GM19238 (cell line): ENCODE data around the gene AICDA.
"Not testable (repeated sequence)": the region's sequence is repeated elsewhere in the genome, so short reads cannot be mapped to it uniquely, and the experiment has no call there.

Experiments
- DNase-seq: peaks from one replicate; pipeline ENCODE4 v3.0.0; 2011; ENCODE audit warnings: low spot score; ENCODE audit not compliant: insufficient read length

AICDA gene

GRCh38 chr12:8612629-8613028 lies at the start of gene AICDA:
TSS of gene AICDA (minus strand) at chr12:8612859. CDS start at chr12:8612767, 92 bp downstream.
- DNase-seq, result no peak

DNA sequence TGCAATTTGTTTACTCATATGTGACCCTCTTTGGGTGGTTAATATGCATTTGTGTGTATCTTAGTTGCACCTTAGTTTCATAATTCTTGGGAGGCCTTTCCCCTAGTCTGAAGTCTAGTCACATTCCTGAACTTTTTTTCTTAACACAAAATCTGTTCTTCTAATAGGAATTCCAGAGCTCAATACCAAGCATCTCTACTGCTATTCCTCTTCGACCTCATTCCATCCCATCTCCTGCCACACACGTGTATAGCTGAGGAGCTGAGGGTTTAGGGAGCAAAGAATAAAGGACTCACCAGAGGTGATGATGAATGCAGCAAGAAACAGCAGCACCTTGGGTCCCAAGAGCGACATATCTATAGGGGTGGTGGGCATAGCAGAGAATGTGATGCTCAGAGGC lies 49.1 kb upstream of the AICDA start:
- DNase-seq, result no peak

- DNase-seq, result no peak
Measured at GRCh38 chr12:8661016-8661415, 48.4 kb upstream of the AICDA start.

DNA sequence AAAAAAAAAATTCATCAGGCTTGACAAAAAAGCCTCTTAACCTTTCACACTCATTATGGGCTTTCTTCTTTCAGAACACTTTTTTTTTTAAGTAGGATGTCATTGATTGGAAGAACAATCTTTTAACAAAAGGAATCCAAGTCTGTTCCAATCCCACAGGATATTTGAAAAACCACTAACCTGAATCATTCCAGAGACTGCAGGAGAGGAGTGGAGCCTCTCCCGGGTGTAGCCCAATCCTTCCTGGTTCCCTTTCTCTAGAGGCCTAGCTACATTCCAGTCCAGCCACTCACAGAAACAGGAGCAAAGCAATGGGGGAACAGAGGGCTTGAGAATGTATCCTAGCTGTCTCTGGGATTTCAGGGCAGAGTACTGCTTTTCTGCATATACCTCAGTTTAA lies 45.7 kb upstream of the AICDA start:
- no peak for DNase-seq

- DNase-seq, result no peak
Measured at GRCh38 chr12:8655421-8655820, 42.8 kb upstream of the AICDA start.

DNA sequence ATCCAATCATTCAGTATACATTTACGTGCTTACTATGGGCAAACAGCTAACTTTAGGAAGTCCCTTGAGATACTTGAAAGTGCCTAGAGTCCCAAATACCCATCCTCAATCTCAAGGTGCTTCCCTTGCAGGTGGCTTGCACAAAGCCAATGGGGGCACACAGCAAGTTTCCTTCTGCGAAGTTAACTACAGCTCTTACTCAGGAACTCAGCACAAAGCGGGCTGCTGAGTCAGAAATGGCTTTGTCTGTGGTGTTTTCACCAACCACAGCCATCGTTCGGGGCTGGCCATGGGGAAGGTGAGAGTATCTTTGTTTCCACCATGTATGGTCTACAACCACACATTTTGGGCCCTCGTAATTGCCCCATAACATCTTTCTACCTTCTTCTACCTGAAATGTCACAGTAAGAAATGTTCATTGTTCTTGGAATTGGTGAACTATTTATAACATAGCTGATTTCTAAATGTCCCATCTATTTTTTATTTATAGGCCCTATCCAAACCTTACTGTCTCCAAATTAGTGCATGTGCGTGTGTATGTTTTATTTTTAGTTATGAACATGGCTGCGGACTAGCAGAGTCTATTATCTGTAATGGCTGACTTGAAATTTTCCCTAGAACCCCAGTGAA lies 36.0 kb upstream of the AICDA start:
- peak; percentile 60 for DNase-seq

DNA sequence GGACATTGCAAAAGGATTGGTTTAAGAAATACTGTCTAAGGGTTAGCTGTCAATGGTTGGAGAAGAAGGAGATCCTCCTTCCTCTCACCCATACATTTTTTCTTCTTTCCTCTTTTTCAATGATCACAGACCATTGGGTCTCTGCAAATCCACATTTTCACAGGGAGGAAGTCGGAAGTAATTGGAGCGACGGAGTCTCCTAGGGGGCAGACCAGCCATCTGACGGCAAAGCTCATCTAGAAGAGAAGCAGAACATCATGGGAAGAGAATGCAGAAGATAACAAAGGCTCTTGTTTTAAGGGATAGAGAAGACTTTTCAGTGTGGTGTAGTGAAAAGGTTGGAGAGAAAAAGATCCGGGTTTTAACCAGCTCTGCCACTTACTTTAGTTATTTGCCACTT lies 35.3 kb upstream of the AICDA start:
- DNase-seq, result no peak

GRCh38 chr12:8644345-8645248 lies 31.9 kb upstream of the AICDA start:
- DNase-seq, result no peak

GRCh38 chr12:8642775-8643174 lies 30.1 kb upstream of the AICDA start:
- DNase-seq, result no peak

DNA sequence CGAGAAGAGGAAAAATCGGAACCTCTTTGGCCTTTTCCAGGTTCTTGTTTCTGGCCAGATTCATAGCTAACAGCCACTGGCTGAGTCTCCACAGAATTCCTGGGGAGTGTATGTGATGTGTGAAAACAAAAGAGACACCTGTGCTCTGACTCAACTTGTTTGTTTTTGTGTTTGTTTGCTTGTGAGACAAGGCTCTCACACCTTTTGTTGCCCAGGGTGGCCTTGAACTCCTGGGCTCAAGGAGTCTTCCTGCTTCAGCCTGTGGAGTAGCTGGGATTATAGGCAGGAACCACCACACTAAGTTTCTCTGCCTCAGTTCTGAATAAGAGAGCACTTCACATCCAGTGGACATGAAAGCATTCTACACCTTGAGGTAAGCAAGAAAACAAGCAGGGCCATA lies 27.3 kb upstream of the AICDA start:
- no peak for DNase-seq

GRCh38 chr12:8638951-8639350 lies 26.3 kb upstream of the AICDA start:
- no peak for DNase-seq

DNA sequence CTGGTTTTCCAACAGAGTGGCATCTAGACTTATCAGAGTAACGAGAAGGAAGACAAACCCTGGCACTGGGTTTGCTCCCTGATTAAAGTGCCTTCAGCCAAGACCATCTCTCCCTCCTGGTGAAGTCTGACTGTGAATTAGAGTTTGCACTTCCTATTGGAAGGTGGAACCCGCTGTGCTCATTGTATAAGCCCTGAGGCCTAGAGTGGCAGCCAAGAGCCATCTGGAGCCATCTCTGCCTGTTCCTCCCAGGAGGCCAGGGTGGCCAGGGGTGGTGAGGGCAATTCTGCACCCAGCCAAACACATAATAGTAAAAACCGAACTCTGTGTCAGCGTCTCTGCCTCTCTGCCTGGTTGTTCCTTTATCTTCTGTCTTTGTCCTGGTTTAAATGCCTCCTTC lies 25.0 kb upstream of the AICDA start:
- no peak for DNase-seq

GRCh38 chr12:8637244-8637643 lies 24.6 kb upstream of the AICDA start:
- no peak for DNase-seq

GRCh38 chr12:8636581-8636980 lies 23.9 kb upstream of the AICDA start:
- no peak for DNase-seq

GRCh38 chr12:8636007-8636346 lies 23.3 kb upstream of the AICDA start:
- not testable (repeated sequence) for DNase-seq

DNA sequence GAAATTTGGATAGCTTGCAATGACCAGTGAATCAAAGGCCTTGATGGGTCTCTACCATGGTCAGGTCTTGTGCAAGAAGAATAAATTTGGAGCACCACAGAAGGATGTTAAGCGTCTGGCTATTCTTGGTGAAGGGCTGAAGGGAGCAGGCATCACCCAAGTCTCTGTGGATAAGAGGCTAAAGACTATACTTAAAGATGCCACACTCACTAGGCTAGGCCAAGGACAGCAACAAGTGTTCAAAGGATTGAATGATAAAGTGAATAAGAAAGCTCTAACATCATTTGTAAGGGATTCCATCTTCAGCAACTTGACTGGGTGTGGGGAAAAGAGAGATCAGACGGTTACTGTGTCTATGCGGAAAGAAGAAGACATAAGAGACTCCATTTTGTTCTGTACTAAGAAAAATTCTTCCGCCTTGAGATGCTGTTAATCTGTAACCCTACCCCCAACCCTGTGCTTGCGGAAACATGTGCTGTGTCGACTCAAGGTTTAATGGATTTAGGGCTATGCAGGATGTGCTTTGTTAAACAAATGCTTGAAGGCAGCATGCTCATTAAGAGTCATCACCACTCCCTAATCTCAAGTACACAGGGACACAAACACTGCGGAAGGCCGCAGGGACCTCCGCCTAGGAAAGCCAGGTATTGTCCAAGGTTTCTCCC lies 22.8 kb upstream of the AICDA start:
- DNase-seq, result not testable (repeated sequence)

- no peak for DNase-seq
Measured at GRCh38 chr12:8630131-8630530, 17.5 kb upstream of the AICDA start.

GRCh38 chr12:8629486-8630033 lies 16.9 kb upstream of the AICDA start:
- DNase-seq, result peak; percentile 49

GRCh38 chr12:8628731-8629130 lies 16.1 kb upstream of the AICDA start:
- no peak for DNase-seq

DNA sequence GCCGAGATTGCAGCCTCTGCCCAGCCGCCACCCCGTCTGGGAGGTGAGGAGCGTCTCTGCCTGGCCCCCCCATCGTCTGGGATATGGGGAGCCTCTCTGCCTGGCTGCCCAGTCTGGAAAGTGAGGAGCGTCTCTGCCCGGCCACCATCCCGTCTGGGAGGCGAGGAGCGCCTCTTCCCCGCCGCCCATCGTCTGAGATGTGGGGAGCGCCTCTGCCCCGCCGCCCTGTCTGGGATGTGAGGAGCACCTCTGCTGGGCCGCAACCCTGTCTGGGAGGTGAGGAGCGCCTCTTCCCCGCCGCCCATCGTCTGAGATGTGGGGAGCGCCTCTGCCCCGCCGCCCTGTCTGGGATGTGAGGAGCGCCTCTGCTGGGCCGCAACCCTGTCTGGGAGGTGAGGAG lies 12.1 kb upstream of the AICDA start:
- DNase-seq, result not testable (repeated sequence)

DNA sequence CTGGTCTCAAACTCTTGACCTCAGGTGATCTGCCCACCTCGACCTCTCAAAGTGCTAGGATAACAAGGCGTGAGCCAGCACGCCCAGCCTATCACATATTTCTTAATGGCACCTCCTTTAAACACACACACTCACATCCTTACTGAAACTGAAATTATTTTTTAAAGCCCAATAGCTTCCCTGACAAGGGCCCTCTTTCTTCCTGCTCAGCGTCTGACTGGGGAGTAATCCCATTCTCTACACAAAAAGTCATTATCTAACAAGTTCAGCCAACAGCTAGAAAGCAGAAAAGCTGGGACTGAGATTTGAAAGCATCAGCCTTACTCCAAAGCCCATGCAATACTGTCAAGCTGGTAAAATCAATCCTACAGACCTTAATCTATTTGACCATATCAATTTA lies 10.0 kb upstream of the AICDA start:
- DNase-seq, result no peak

GRCh38 chr12:8615206-8615605 lies 2.5 kb upstream of the AICDA start:
- DNase-seq, result no peak
